IMR-90 (cell line): ENCODE results near the gene SAMM50. TPM values are rescaled to one million over a fixed set of nuclear protein-coding genes. Genes with fewer than 3 reads are reported as not detected.

Experiments
- ATAC-seq: fragments of 200-7000 bp; cut with Tn5 transposase; 2 replicates; pipeline ENCODE4 v1.9.1; 2020; ENCODE audit warnings: low read depth, mild to moderate bottlenecking, moderate library complexity
- BruUV-seq: library from RNA; stranded (reverse); fragments of 400-500 nt; replicated peaks from 2 replicates; lab custom pipeline; 2021; lab: Mats Ljungman, UMichigan
- CTCF ChIA-PET: fragments of 300-600 bp; formaldehyde crosslinking; extraction: SDS; loops from one replicate; lab custom pipeline; 2021; ENCODE audit warnings: antibody characterized with exemption; lab: Yijun Ruan, JAX
- POLR2A ChIA-PET: fragments of 300-600 bp; sonication (Branson Sonifier 250); formaldehyde crosslinking; loops from one replicate; lab custom pipeline; 2022; ENCODE audit warnings: antibody characterized with exemption; ENCODE audit not compliant: unreplicated experiment; lab: Charles Lee
- DNase-seq: peaks from one replicate; pipeline ENCODE4 v3.0.0; 2013
- H2AFZ ChIP-seq: replicated peaks from 2 replicates; pipeline ENCODE3; 2013; ENCODE audit warnings: low read length, mild to moderate bottlenecking; ENCODE audit not compliant: poor library complexity
- H2AK5ac ChIP-seq: 2 replicates; pipeline ENCODE4 v1.6.1; 2013; ENCODE audit warnings: low read depth, low read length, inconsistent platforms
- H2AK9ac ChIP-seq: replicated peaks from 2 replicates; pipeline ENCODE3; 2013; ENCODE audit warnings: mild to moderate bottlenecking, low read depth, low read length, moderate library complexity; ENCODE audit not compliant: poor library complexity
- H2BK120ac ChIP-seq: 2 replicates; pipeline ENCODE4 v1.6.1; 2013; ENCODE audit warnings: low read depth, low read length, inconsistent platforms
- H2BK15ac ChIP-seq: 3 replicates; pipeline ENCODE4 v1.6.1; 2013; ENCODE audit warnings: low read depth, low read length, inconsistent platforms
- H2BK20ac ChIP-seq: 2 replicates; pipeline ENCODE4 v1.6.1; 2013; ENCODE audit warnings: low read depth, mild to moderate bottlenecking, inconsistent platforms, low read length, moderate library complexity
- H2BK5ac ChIP-seq: 2 replicates; pipeline ENCODE4 v1.6.1; 2013; ENCODE audit warnings: mild to moderate bottlenecking, low read depth, low read length, inconsistent platforms; ENCODE audit not compliant: poor library complexity, severe bottlenecking
- H3K14ac ChIP-seq: replicated peaks from 2 replicates; pipeline ENCODE4 v1.6.1; 2013; ENCODE audit warnings: low read depth, low read length, inconsistent platforms
- H3K18ac ChIP-seq: 2 replicates; pipeline ENCODE4 v1.6.1; 2013; ENCODE audit warnings: low read depth, low read length, control low read depth
- H3K23ac ChIP-seq: 2 replicates; pipeline ENCODE4 v1.6.1; 2013; ENCODE audit warnings: low read depth, low read length, inconsistent platforms
- H3K27ac ChIP-seq: 2 replicates; pipeline ENCODE4 v1.5.1; 2013; ENCODE audit warnings: mild to moderate bottlenecking, control low read depth, low read length; ENCODE audit not compliant: insufficient read depth
- H3K27me3 ChIP-seq: 2 replicates; pipeline ENCODE4 v1.6.1; 2013; ENCODE audit warnings: low read length; ENCODE audit not compliant: control insufficient read depth, insufficient read depth
- H3K36me3 ChIP-seq: 2 replicates; pipeline ENCODE4 v1.6.1; 2013; ENCODE audit warnings: low read length, mixed read lengths; ENCODE audit not compliant: control insufficient read depth, insufficient read depth
- H3K4ac ChIP-seq: 2 replicates; pipeline ENCODE4 v1.6.1; 2013; ENCODE audit warnings: low read depth, low read length, inconsistent platforms
- H3K4me1 ChIP-seq: 2 replicates; pipeline ENCODE4 v1.6.1; 2013; ENCODE audit warnings: low read length, mixed read lengths; ENCODE audit not compliant: control insufficient read depth, insufficient read depth
- H3K4me2 ChIP-seq: 2 replicates; pipeline ENCODE4 v1.6.1; 2013; ENCODE audit warnings: low read depth, mild to moderate bottlenecking, control low read depth, low read length, moderate library complexity
- H3K4me3 ChIP-seq: 2 replicates; pipeline ENCODE4 v1.5.1; 2013; ENCODE audit warnings: low read depth, mild to moderate bottlenecking, control low read depth, low read length, moderate library complexity; ENCODE audit not compliant: insufficient read depth
- H3K56ac ChIP-seq: 2 replicates; pipeline ENCODE4 v1.6.1; 2013; ENCODE audit warnings: low read length, inconsistent platforms; ENCODE audit not compliant: insufficient read depth; ENCODE audit errors: extremely low read depth
- H3K79me1 ChIP-seq, 2 experiments: 2 replicates each; pipeline ENCODE4 v1.6.1; 2013; ENCODE audit warnings: low read length in 2 of 2, inconsistent platforms in 1 of 2, low read depth in 1 of 2
- H3K9ac ChIP-seq: 2 replicates; pipeline ENCODE4 v1.6.1; 2013; ENCODE audit warnings: low read depth, low read length, control low read depth
- H3K9me1 ChIP-seq: 2 replicates; pipeline ENCODE4 v1.6.1; 2013; ENCODE audit warnings: low read length, inconsistent platforms; ENCODE audit not compliant: insufficient read depth
- H3K9me3 ChIP-seq: 2 replicates; pipeline ENCODE4 v1.6.1; 2013; ENCODE audit warnings: low read length; ENCODE audit not compliant: control insufficient read depth, insufficient read depth
- H4K20me1 ChIP-seq: 2 replicates; pipeline ENCODE4 v1.6.1; 2013; ENCODE audit warnings: low read length, inconsistent platforms; ENCODE audit not compliant: insufficient read depth
- H4K5ac ChIP-seq: 2 replicates; pipeline ENCODE4 v1.6.1; 2013; ENCODE audit warnings: mild to moderate bottlenecking, low read depth, low read length, control low read depth
- H4K8ac ChIP-seq, 2 experiments: 2 replicates each; pipeline ENCODE4 v1.6.1; 2013; ENCODE audit warnings: low read depth in 2 of 2, low read length in 2 of 2, control low read depth in 1 of 2, inconsistent platforms in 1 of 2
- H4K91ac ChIP-seq: 2 replicates; pipeline ENCODE4 v1.6.1; 2013; ENCODE audit warnings: low read depth, low read length, inconsistent platforms; ENCODE audit not compliant: insufficient read depth
- RFX5 ChIP-seq: IDR thresholded peaks from 2 replicates; pipeline ENCODE4 v1.8.0; 2012; ENCODE audit warnings: low read depth, mild to moderate bottlenecking, low read length, moderate library complexity
- WGBS, 2 experiments: methylation state at CpG; one replicate each; pipeline versions ENCODE4 v1.1.5 to v1.1.7; 2013; ENCODE audit warnings: missing lambda C conversion rate in 2 of 2; ENCODE audit not compliant: insufficient read length in 1 of 2; ENCODE audit errors: extremely low coverage in 2 of 2; 5-methylcytosine and 5-hydroxymethylcytosine counted together
- dilution Hi-C: fragments of 300-500 bp; cut with HindIII; formaldehyde crosslinking; loops from one replicate; pipeline ENCODE4 v1.14.3; 2018; ENCODE audit warnings: low sequenced_read_pairs; ENCODE audit not compliant: unreplicated experiment
- in situ Hi-C: fragments of 300-500 bp; cut with MboI; formaldehyde crosslinking; loops from 3 replicates; pipeline ENCODE4 v1.14.3; 2019; ENCODE audit warnings: low sequenced_read_pairs, inconsistent platforms, mixed read lengths
- intact Hi-C: fragments of 100-400 bp; cut with micrococcal nuclease; formaldehyde crosslinking; loops from 2 replicates; pipeline ENCODE4 v1.10.0; 2022
- polyA plus RNA-seq, 3 experiments: library from polyadenylated mRNA; depleted of rRNA; stranded (reverse); fragments of >200 nt; gene quantifications; 2 replicates each; pipeline ENCODE4 v1.2.3, GENCODE V29; 2012; ENCODE audit warnings: low replicate concordance in 1 of 3
- total RNA-seq: library from RNA; depleted of rRNA; stranded (reverse); fragments of >200 nt; gene quantifications from 2 replicates; pipeline ENCODE4 v1.2.3, GENCODE V29; 2012

SAMM50 gene
- total and polyA plus RNA-seq, 2 of the 4 experiments (the other 2 are of a cell fraction): 40.6 to 43.7 TPM

- Histone ChIP-seq H2BK5ac (no peak overlapping the region), H4K8ac (no peak overlapping the region), H3K4me1 (peaks cover under 1% of the 10 kb centered on the region; the same call in 1 of the 2 replicates), H3K36me3 (peaks cover 37% of the 10 kb centered on the region), H3K9me3 (no peaks in the 10 kb centered on the region), H3K18ac (no peak overlapping the region), H3K4me2 (no peak overlapping the region), H3K23ac (no peak overlapping the region), H3K9me1 (no peaks in the 10 kb centered on the region), H3K9ac (no peak overlapping the region), H2BK20ac (no peak overlapping the region), H3K4ac (no peak overlapping the region), H3K56ac (no peak overlapping the region), H3K14ac (no peak overlapping the region), H2BK120ac (no peak overlapping the region), H2AK9ac (no peak overlapping the region), H4K91ac (no peak overlapping the region), H2AFZ (no peak overlapping the region), H3K27ac (no peak overlapping the region), H3K27me3 (no peaks in the 10 kb centered on the region), H2AK5ac (no peak overlapping the region), H4K5ac (no peak overlapping the region), H3K79me1 (peaks cover 0 to 6% of the 10 kb centered on the region in 2 experiments; a peak in 2 of 4 replicates), H2BK15ac (no peak overlapping the region), H3K4me3 (no peak overlapping the region), H4K20me1 (no peaks in the 10 kb centered on the region; the same call in 1 of the 2 replicates)
- DNase-seq: no peak
- intact Hi-C loops (no loop called here), in situ Hi-C loops (loop anchor here (5.0 to 10.0 kb wide), 3 partner anchors 79 to 629 kb away; no protein-coding TSS in a partner anchor), dilution Hi-C loops (no loop called here)
- BruUV-seq: no TSS peak
- ChIA-PET CTCF (no interaction called here), POLR2A (no interaction called here)
- 60% methylated on average over 7 of the region's 15 CpGs; no CpG with 5 or more reads in 1 of the 2 experiments for WGBS, 2 experiments
- ATAC-seq: no peak
- TF ChIP-seq RFX5: no peak
Measured at GRCh38 chr22:43998679-43999264, 43.5 kb downstream of the SAMM50 start.
